Endodermal cell (in vitro differentiated cells): ENCODE measurements around the gene FAHD2A. TPM values are rescaled to one million over a fixed set of nuclear protein-coding genes. Genes with fewer than 3 reads are reported as not detected.
"Not testable (repeated sequence)": the region's sequence is repeated elsewhere in the genome, so short reads cannot be mapped to it uniquely, and the experiment has no call there.

Experiments used
- DNase-seq: peaks from one replicate; pipeline ENCODE4 v3.0.0-alpha.2; 2017
- H3K27ac ChIP-seq: 2 replicates; pipeline ENCODE4 v1.5.1; 2013; ENCODE audit warnings: mild to moderate bottlenecking, low read depth, low read length, moderate library complexity
- H3K27me3 ChIP-seq: 2 replicates; pipeline ENCODE4 v1.6.1; 2013; ENCODE audit warnings: mild to moderate bottlenecking, low read length, moderate library complexity; ENCODE audit not compliant: insufficient read depth, control insufficient read depth, poor library complexity, severe bottlenecking
- H3K36me3 ChIP-seq: 2 replicates; pipeline ENCODE4 v1.7.0; 2013; ENCODE audit warnings: mild to moderate bottlenecking, low read length, moderate library complexity; ENCODE audit not compliant: control insufficient read depth, insufficient read depth
- H3K4me1 ChIP-seq: one replicate; pipeline ENCODE4 v1.7.0; 2013; ENCODE audit warnings: low read length; ENCODE audit not compliant: control insufficient read depth, insufficient read depth
- H3K4me3 ChIP-seq: 2 replicates; pipeline ENCODE4 v1.5.1; 2013; ENCODE audit warnings: mild to moderate bottlenecking, low read length, moderate library complexity
- H3K9ac ChIP-seq: 2 replicates; pipeline ENCODE4 v1.6.1; 2013; ENCODE audit warnings: mild to moderate bottlenecking, low read length, moderate library complexity; ENCODE audit not compliant: poor library complexity, severe bottlenecking; ENCODE audit errors: extremely low read depth
- H3K9me3 ChIP-seq: 2 replicates; pipeline ENCODE4 v1.6.1; 2013; ENCODE audit warnings: mild to moderate bottlenecking, low read length, moderate library complexity; ENCODE audit not compliant: control insufficient read depth
- H3K27ac Mint-ChIP-seq: 2 replicates; pipeline ENCODE4 v1.8.0; 2020; ENCODE audit warnings: mixed read lengths
- H3K27me3 Mint-ChIP-seq: 2 replicates; pipeline ENCODE4 v1.8.0; 2021; ENCODE audit warnings: mild to moderate bottlenecking, mixed read lengths; ENCODE audit not compliant: insufficient read depth
- H3K36me3 Mint-ChIP-seq: 2 replicates; pipeline ENCODE4 v1.8.0; 2020; ENCODE audit warnings: low read depth, mixed read lengths
- H3K4me1 Mint-ChIP-seq: 2 replicates; pipeline ENCODE4 v1.8.0; 2020; ENCODE audit warnings: mixed read lengths
- H3K4me3 Mint-ChIP-seq: 2 replicates; pipeline ENCODE4 v1.8.0; 2020; ENCODE audit warnings: mild to moderate bottlenecking, moderate library complexity, mixed read lengths
- H3K9me3 Mint-ChIP-seq: 2 replicates; pipeline ENCODE4 v1.8.0; 2020; ENCODE audit warnings: mild to moderate bottlenecking, mixed read lengths
- CTCF ChIP-seq: fragments of 200-600 bp; sonication (generic); conservative IDR thresholded peaks from 2 replicates; pipeline ENCODE4 v1.5.0; 2021; ENCODE audit warnings: antibody characterized with exemption, mild to moderate bottlenecking
- WGBS, 2 experiments: methylation state at CpG; one replicate each; pipeline versions ENCODE4 v1.1.5 to v1.1.7; 2013; ENCODE audit warnings: missing lambda C conversion rate in 2 of 2, mixed read lengths in 1 of 2; ENCODE audit not compliant: insufficient coverage in 1 of 2, insufficient read length in 1 of 2; 5-methylcytosine and 5-hydroxymethylcytosine counted together
- total RNA-seq, 2 donors: library from RNA; stranded (reverse); fragmentation: NEBNext Ultra II Directional in 1 of 2; extraction: Animal tissue kit (Norgen Biotek cat#: 25700) in 1 of 2; gene quantifications; 2 replicates in 1 of 2; 3 replicates in 1 of 2; pipeline ENCODE4 v1.2.1, GENCODE V29; 2021

The FAHD2A gene
- total RNA-seq, 2 donors from 2014 or later = 45.2 to 49.4 TPM

DNA sequence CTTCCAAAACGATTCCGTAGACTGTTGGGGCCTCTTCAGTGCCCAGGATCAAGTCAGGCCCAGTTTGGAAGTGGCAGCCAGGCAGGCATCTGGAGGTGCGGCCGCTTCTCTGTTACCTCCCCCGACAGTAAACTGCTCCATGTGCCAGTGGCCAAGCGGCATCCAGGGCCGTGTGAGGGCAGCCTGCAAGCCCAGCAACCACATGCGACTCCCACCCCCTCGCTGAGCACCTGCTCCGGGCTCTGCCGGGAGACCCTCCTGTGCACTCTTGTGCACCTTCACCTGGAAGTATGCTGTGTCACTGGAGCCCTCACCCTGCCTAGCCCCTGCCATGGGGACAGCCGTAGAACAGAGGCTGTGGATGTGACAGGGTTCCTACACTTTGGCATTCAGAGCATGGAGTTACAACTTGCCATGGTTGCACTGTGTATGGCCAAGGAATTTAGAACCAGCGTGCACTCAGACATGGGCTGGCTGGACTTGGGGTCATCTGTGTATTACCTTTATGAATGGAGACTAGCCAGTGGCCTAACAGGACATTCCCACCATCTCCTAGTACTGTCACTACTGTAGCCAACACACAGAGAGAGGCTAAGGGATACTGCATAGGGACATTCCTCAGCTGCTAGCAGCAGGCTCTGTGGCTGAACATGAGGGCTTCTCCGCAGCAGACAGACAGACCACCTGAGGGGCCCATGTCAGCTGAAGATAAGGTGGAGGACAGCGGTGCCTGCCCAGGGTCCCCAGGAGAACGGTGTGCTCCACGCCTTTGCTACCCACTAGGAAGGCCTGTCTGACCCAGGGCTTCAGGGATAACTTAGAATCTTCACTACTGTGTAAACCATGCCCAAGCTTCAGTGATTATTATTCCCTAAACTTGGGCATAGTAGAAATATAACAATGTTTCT lies 25.0 kb upstream of the FAHD2A start:
- H3K9me3 ChIP-seq = no peaks in the 10 kb centered on the region
- Mint-ChIP-seq H3K4me3 (no peak overlapping the region), H3K9me3 (no peaks in the 10 kb centered on the region), H3K36me3 (no peaks in the 10 kb centered on the region), H3K27ac (no peak overlapping the region), H3K4me1 (no peaks in the 10 kb centered on the region), H3K27me3 (peaks cover 4% of the 10 kb centered on the region)
- H3K9ac ChIP-seq = no peak overlapping the region
- H3K36me3 ChIP-seq = no peaks in the 10 kb centered on the region
- no peak overlapping the region for H3K27ac ChIP-seq
- DNase-seq = peak; percentile 39
- no peak for TF ChIP-seq CTCF
- no peaks in the 10 kb centered on the region for H3K27me3 ChIP-seq
- H3K4me3 ChIP-seq = no peak overlapping the region
- no peaks in the 10 kb centered on the region for H3K4me1 ChIP-seq
- WGBS, 2 experiments = 91 to 93% methylated on average over 13 to 17 of the region's 17 CpGs

- H3K9me3 ChIP-seq, H3K27ac Mint-ChIP-seq, H3K27me3 ChIP-seq, H3K36me3 Mint-ChIP-seq, H3K4me1 ChIP-seq, H3K9ac ChIP-seq, H3K36me3 ChIP-seq, H3K27me3 Mint-ChIP-seq, H3K27ac ChIP-seq, H3K4me3 ChIP-seq, H3K4me3 Mint-ChIP-seq, H3K9me3 Mint-ChIP-seq, H3K4me1 Mint-ChIP-seq: not testable (repeated sequence)
- DNase-seq = peak; percentile 2
- WGBS, 2 experiments = 94 to 100% methylated on average over 3 to 7 of the region's 7 CpGs
Observed at GRCh38 chr2:95378281-95378680, 24.2 kb upstream of the FAHD2A start.

- Mint-ChIP-seq H3K4me3 (no peak overlapping the region), H3K4me1 (no peaks in the 10 kb centered on the region), H3K27ac (no peak overlapping the region), H3K36me3 (no peaks in the 10 kb centered on the region), H3K9me3 (no peaks in the 10 kb centered on the region), H3K27me3 (peaks cover 4% of the 10 kb centered on the region)
- Histone ChIP-seq H3K4me1 (no peaks in the 10 kb centered on the region), H3K9ac (no peak overlapping the region), H3K27ac (no peak overlapping the region), H3K4me3 (no peak overlapping the region), H3K36me3 (no peaks in the 10 kb centered on the region), H3K9me3 (no peaks in the 10 kb centered on the region), H3K27me3 (no peaks in the 10 kb centered on the region)
- WGBS, 2 experiments = 60 to 61% methylated on average over 4 to 8 of the region's 8 CpGs
- DNase-seq = peak; percentile 73
- TF ChIP-seq CTCF = peak; percentile 48
Observed at GRCh38 chr2:95379371-95379831, 23.1 kb upstream of the FAHD2A start.
